Heart left ventricle (tissue), 13 donors: ENCODE data around the gene ENTR1.

Experiments
- POLR2A ChIP-seq, 2 donors: fragments of 450-650 bp; IDR thresholded peaks; one replicate each; pipeline ENCODE4 v1.6.1; 2017; ENCODE audit warnings: antibody characterized with exemption in 2 of 2, mild to moderate bottlenecking in 2 of 2, moderate library complexity in 2 of 2
- TF ChIP-seq, protein P1 (sequence below), 12 donors: fragments of 200-600 bp; sonication (generic) in 4 of 12; IDR thresholded peaks; one replicate each; pipeline versions ENCODE4 v1.5.0 to v1.8.0; 2018 to 2022; ENCODE audit warnings: antibody characterized with exemption in 12 of 12, mild to moderate bottlenecking in 5 of 12
- donor health status: ischemic (EF 13 %, LVEDD 7.1; RV severe dilation, severe dysfunction).
- donor health status: DM: no; HTN: yes; CAD: no.
- donor health status: DM: no; HTN: no; CAD: no.
- donor health status: ischemic (EF 25% LVEDD 6.9; RV normal size, moderate dysfunction).
- donor health status: ischemic (EF 25% LVEDD 5.7; RV mildly dilated, moderate dysfunction).
- donor health status: ischemic (EF 35%, LVEDD 5.7; RV mildly dilated, moderate dysfunction).
- donor health status: nonischemic (EF 11% LVEDD 7.7; RV severe dilation, severe dysfunction).
- donor health status: DM: yes; HTN: yes; CAD: no.
- donor health status: PGD.
- donor health status: ischemic (EF 29% LVEDD 5.4; RV normal size, mild dysfunction).
- donor health status: nonischemic (EF 23%, LVEDD 6.1; RV moderate dilation, normal function).

DNA sequence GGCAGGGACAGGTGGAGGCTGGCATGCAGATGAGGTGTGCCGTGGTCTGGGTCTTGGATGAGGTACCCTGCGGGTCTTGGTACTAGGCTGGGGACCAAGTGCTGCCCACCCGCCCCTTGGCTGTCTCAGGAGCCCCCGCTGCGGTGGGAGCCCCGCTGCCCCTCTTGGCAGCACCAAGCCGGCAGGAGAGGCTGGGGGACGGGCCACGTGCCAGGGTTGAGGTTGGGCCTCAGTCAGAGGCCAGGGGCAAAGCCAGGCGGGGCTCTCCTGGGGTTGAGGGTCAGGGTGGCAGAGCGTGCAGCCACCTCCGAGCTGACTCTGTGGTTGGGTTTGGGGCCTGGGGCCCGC is 38.9 kb downstream of the ENTR1 start:
- TF ChIP-seq, protein P1, sequence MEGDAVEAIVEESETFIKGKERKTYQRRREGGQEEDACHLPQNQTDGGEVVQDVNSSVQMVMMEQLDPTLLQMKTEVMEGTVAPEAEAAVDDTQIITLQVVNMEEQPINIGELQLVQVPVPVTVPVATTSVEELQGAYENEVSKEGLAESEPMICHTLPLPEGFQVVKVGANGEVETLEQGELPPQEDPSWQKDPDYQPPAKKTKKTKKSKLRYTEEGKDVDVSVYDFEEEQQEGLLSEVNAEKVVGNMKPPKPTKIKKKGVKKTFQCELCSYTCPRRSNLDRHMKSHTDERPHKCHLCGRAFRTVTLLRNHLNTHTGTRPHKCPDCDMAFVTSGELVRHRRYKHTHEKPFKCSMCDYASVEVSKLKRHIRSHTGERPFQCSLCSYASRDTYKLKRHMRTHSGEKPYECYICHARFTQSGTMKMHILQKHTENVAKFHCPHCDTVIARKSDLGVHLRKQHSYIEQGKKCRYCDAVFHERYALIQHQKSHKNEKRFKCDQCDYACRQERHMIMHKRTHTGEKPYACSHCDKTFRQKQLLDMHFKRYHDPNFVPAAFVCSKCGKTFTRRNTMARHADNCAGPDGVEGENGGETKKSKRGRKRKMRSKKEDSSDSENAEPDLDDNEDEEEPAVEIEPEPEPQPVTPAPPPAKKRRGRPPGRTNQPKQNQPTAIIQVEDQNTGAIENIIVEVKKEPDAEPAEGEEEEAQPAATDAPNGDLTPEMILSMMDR (IDR thresholded peaks at IDR 0.05), result no peak
- TF ChIP-seq POLR2A (IDR thresholded peaks at IDR 0.05), result no peak
